ENCODE data around the gene SORCS3. TPM values are rescaled to one million over a fixed set of nuclear protein-coding genes. Genes with fewer than 3 reads are reported as not detected.

SORCS3 gene
- total RNA-seq, 1 donor from 2014 or later: 0.26 TPM

- H3K27ac ChIP-seq: no peak overlapping the region
- H3K36me3 ChIP-seq: no peaks in the 10 kb centered on the region
- H3K4me3 ChIP-seq: no peak overlapping the region
- H3K79me2 ChIP-seq (ENCODE audit: low read depth): no peaks in the 10 kb centered on the region
- no peaks in the 10 kb centered on the region for H3K27me3 ChIP-seq
- H3K27me3 Mint-ChIP-seq (ENCODE audit: insufficient read depth, low read depth): no peaks in the 10 kb centered on the region
- peak; percentile 17 for DNase-seq (ENCODE audit: low spot score)
- no peaks in the 10 kb centered on the region for H4K20me1 ChIP-seq (ENCODE audit: low read depth)
- peaks cover 27% of the 10 kb centered on the region for H3K4me1 Mint-ChIP-seq
- H3K9me3 ChIP-seq (ENCODE audit: low read depth): no peaks in the 10 kb centered on the region
- peaks cover 5% of the 10 kb centered on the region for H3K4me1 ChIP-seq
- no peak overlapping the region for H3K4me3 Mint-ChIP-seq
- H3K36me3 Mint-ChIP-seq: no peaks in the 10 kb centered on the region
- H3K27ac Mint-ChIP-seq: no peak overlapping the region
- H3K9ac ChIP-seq: no peak overlapping the region
- H3F3A ChIP-seq (ENCODE audit: low read depth): no peaks in the 10 kb centered on the region
- no peak for TF ChIP-seq EZH2 (IDR thresholded peaks at IDR 0.05)
- no peak overlapping the region for H3K4me2 ChIP-seq
- H3K9me3 Mint-ChIP-seq: peaks cover 9% of the 10 kb centered on the region
- H2AFZ ChIP-seq (replicated peaks): peak overlapping the region; percentile 29
These were observed 598.5 kb downstream of the SORCS3 start for GRCh38 chr10:105239311-105240219.

- H3K9ac ChIP-seq: no peak overlapping the region
- Mint-ChIP-seq H3K4me1 (peaks cover 27% of the 10 kb centered on the region), H3K27me3 (ENCODE audit: insufficient read depth, low read depth) (no peaks in the 10 kb centered on the region), H3K4me3 (peak overlapping the region; percentile 25), H3K9me3 (peaks cover 2% of the 10 kb centered on the region), H3K36me3 (no peaks in the 10 kb centered on the region), H3K27ac (no peak overlapping the region)
- TF ChIP-seq CTCF (IDR thresholded peaks at IDR 0.05): no peak
- no peak for TF ChIP-seq EZH2phosphoT487 (IDR thresholded peaks at IDR 0.05)
- no peak for TF ChIP-seq EZH2 (IDR thresholded peaks at IDR 0.05)
- no peaks in the 10 kb centered on the region for H3K9me3 ChIP-seq (ENCODE audit: low read depth)
- H3F3A ChIP-seq (ENCODE audit: low read depth): no peaks in the 10 kb centered on the region
- no peaks in the 10 kb centered on the region for H3K27me3 ChIP-seq
- no peak for DNase-seq (ENCODE audit: low spot score)
- no peak overlapping the region for H2AFZ ChIP-seq (replicated peaks)
- no peak overlapping the region for H3K4me2 ChIP-seq
- H3K27ac ChIP-seq: no peak overlapping the region
- no peaks in the 10 kb centered on the region for H4K20me1 ChIP-seq (ENCODE audit: low read depth)
- H3K4me1 ChIP-seq: peaks cover 5% of the 10 kb centered on the region
- H3K79me2 ChIP-seq (ENCODE audit: low read depth): no peaks in the 10 kb centered on the region
- H3K36me3 ChIP-seq: no peaks in the 10 kb centered on the region
- H3K4me3 ChIP-seq: no peak overlapping the region
These were observed 600.2 kb downstream of the SORCS3 start for GRCh38 chr10:105241254-105241653.

- no peak overlapping the region for H3K4me2 ChIP-seq
- Mint-ChIP-seq H3K4me1 (peaks cover 26% of the 10 kb centered on the region), H3K9me3 (peaks cover 8% of the 10 kb centered on the region), H3K27ac (no peak overlapping the region), H3K4me3 (no peak overlapping the region), H3K36me3 (no peaks in the 10 kb centered on the region), H3K27me3 (ENCODE audit: insufficient read depth, low read depth) (no peaks in the 10 kb centered on the region)
- peak overlapping the region; percentile 32 for H2AFZ ChIP-seq (replicated peaks)
- peaks cover 5% of the 10 kb centered on the region for H3K4me1 ChIP-seq
- H3K9ac ChIP-seq: no peak overlapping the region
- TF ChIP-seq EZH2 (IDR thresholded peaks at IDR 0.05) (no peak), CTCF (IDR thresholded peaks at IDR 0.05) (no peak)
- H3K27me3 ChIP-seq: no peaks in the 10 kb centered on the region
- no peaks in the 10 kb centered on the region for H4K20me1 ChIP-seq (ENCODE audit: low read depth)
- H3K36me3 ChIP-seq: no peaks in the 10 kb centered on the region
- no peaks in the 10 kb centered on the region for H3F3A ChIP-seq (ENCODE audit: low read depth)
- H3K79me2 ChIP-seq (ENCODE audit: low read depth): no peaks in the 10 kb centered on the region
- H3K9me3 ChIP-seq (ENCODE audit: low read depth): no peaks in the 10 kb centered on the region
- no peak overlapping the region for H3K4me3 ChIP-seq
- H3K27ac ChIP-seq: no peak overlapping the region
- no peak for DNase-seq (ENCODE audit: low spot score)
These were observed 602.3 kb downstream of the SORCS3 start for GRCh38 chr10:105243381-105243780.

- no peak overlapping the region for H3K9ac ChIP-seq
- no peaks in the 10 kb centered on the region for H3K79me2 ChIP-seq (ENCODE audit: low read depth)
- no peaks in the 10 kb centered on the region for H3K27me3 ChIP-seq
- Mint-ChIP-seq H3K36me3 (no peaks in the 10 kb centered on the region), H3K27me3 (ENCODE audit: insufficient read depth, low read depth) (no peaks in the 10 kb centered on the region), H3K4me3 (no peak overlapping the region), H3K27ac (no peak overlapping the region), H3K9me3 (peaks cover 8% of the 10 kb centered on the region), H3K4me1 (peaks cover 24% of the 10 kb centered on the region)
- H2AFZ ChIP-seq (replicated peaks): peak overlapping the region; percentile 32
- no peak for DNase-seq (ENCODE audit: low spot score)
- no peaks in the 10 kb centered on the region for H3K9me3 ChIP-seq (ENCODE audit: low read depth)
- H4K20me1 ChIP-seq (ENCODE audit: low read depth): no peaks in the 10 kb centered on the region
- H3K4me2 ChIP-seq: no peak overlapping the region
- peaks cover 5% of the 10 kb centered on the region for H3K4me1 ChIP-seq
- H3F3A ChIP-seq (ENCODE audit: low read depth): no peaks in the 10 kb centered on the region
- H3K4me3 ChIP-seq: no peak overlapping the region
- no peaks in the 10 kb centered on the region for H3K36me3 ChIP-seq
- TF ChIP-seq CTCF (IDR thresholded peaks at IDR 0.05): no peak
- TF ChIP-seq EZH2 (IDR thresholded peaks at IDR 0.05): no peak
- no peak for TF ChIP-seq EZH2phosphoT487 (IDR thresholded peaks at IDR 0.05)
- no peak overlapping the region for H3K27ac ChIP-seq
These were observed 602.7 kb downstream of the SORCS3 start for GRCh38 chr10:105243825-105244224.

Measured in neural progenitor cell (in vitro differentiated cells).